Gastrocnemius medialis (tissue), 4 donors: ENCODE measurements around the gene DYNLT2.

Experiments
- POLR2A ChIP-seq, 2 donors: fragments of 450-650 bp; IDR thresholded peaks; one replicate each; pipeline ENCODE4 v1.6.1; 2017; ENCODE audit warnings: antibody characterized with exemption in 2 of 2, mild to moderate bottlenecking in 2 of 2, moderate library complexity in 2 of 2
- TF ChIP-seq, protein P1 (sequence below), 5 experiments: fragments of 450-650 bp in 3 of 5; fragments of 200-600 bp in 2 of 5; sonication (generic) in 2 of 5; IDR thresholded peaks in 4 of 5; conservative IDR thresholded peaks in 1 of 5; 1 replicate in 4 of 5; 2 replicates in 1 of 5; pipeline ENCODE4 v1.5.1; 2016 to 2019; ENCODE audit warnings: antibody characterized with exemption in 5 of 5, mild to moderate bottlenecking in 3 of 5, moderate library complexity in 3 of 5

DNA sequence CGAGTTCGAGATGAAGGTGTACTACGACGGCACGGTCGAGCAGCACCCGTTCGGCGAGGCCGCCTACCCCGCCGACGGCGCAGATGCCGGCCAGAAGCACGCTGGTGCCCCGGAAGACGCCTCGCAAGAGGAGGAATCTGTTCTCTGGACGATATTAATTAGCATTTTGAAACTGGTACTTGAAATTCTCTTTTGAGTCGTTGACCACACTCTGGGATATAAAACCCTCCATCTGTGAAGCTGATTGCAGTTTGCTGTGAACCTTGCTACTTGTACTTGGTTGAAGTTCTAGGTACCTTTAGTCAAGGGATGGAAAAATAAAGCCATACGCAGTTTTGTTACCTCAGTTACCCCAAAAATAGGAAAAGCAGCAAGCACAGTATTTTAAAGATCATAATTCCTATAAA, 48.5 kb downstream of the DYNLT2 start:
- TF ChIP-seq, protein P1, sequence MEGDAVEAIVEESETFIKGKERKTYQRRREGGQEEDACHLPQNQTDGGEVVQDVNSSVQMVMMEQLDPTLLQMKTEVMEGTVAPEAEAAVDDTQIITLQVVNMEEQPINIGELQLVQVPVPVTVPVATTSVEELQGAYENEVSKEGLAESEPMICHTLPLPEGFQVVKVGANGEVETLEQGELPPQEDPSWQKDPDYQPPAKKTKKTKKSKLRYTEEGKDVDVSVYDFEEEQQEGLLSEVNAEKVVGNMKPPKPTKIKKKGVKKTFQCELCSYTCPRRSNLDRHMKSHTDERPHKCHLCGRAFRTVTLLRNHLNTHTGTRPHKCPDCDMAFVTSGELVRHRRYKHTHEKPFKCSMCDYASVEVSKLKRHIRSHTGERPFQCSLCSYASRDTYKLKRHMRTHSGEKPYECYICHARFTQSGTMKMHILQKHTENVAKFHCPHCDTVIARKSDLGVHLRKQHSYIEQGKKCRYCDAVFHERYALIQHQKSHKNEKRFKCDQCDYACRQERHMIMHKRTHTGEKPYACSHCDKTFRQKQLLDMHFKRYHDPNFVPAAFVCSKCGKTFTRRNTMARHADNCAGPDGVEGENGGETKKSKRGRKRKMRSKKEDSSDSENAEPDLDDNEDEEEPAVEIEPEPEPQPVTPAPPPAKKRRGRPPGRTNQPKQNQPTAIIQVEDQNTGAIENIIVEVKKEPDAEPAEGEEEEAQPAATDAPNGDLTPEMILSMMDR (IDR thresholded peaks at IDR 0.05 in 4 of 5, conservative IDR thresholded peaks at IDR 0.05 in 1 of 5): no peak
- no peak for TF ChIP-seq POLR2A (IDR thresholded peaks at IDR 0.05)
